ENCODE measurements around the gene IL17C. TPM values are rescaled to one million over a fixed set of nuclear protein-coding genes. Genes with fewer than 3 reads are reported as not detected.

Gene IL17C
- total and polyA plus RNA-seq, 8 donors: 0.87 to 1.2 TPM; not detected in 6

DNA sequence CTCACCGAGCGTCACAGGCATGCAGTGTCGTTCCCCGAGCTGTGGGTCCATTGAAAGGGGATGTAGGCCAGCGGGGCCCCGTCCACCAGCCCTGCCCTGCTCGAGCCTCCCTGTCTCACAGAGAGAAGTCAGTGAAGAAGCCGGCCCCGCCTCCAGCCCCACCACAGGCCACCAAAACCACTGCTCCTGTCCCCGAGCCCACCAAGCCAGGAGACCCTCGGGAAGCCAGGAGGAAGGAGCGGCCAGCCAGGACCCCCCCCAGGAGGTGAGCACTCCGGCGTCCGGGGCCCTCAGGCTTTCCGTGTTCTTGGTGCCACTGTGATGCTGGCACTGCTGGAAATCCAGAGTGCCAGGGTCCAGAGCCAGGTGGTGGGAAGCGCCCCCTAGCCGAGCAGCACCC lies 13.9 kb upstream of the IL17C start:
- Histone ChIP-seq H3K27me3 (no peaks in the 10 kb centered on the region), H3K9me3 (no peaks in the 10 kb centered on the region), H3K4me1 (peaks cover 0 to 12% (median under 1%) of the 10 kb centered on the region in 4 donors), H3K27ac (no peak overlapping the region), H3K36me3 (peaks cover 62 to 89% (median 84%) of the 10 kb centered on the region in 4 donors), H3K4me3 (no peak overlapping the region)
- 91 to 95% (median 94%) methylated on average over 9 to 18 of the region's 18 CpGs for WGBS, 5 donors
- intact Hi-C loops (cut with DNase I; ENCODE audit: low total_unique reads): no loop called here
- no peak for DNase-seq
- TF ChIP-seq, protein P1, sequence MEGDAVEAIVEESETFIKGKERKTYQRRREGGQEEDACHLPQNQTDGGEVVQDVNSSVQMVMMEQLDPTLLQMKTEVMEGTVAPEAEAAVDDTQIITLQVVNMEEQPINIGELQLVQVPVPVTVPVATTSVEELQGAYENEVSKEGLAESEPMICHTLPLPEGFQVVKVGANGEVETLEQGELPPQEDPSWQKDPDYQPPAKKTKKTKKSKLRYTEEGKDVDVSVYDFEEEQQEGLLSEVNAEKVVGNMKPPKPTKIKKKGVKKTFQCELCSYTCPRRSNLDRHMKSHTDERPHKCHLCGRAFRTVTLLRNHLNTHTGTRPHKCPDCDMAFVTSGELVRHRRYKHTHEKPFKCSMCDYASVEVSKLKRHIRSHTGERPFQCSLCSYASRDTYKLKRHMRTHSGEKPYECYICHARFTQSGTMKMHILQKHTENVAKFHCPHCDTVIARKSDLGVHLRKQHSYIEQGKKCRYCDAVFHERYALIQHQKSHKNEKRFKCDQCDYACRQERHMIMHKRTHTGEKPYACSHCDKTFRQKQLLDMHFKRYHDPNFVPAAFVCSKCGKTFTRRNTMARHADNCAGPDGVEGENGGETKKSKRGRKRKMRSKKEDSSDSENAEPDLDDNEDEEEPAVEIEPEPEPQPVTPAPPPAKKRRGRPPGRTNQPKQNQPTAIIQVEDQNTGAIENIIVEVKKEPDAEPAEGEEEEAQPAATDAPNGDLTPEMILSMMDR (IDR thresholded peaks at IDR 0.05): no peak
- TF ChIP-seq POLR2A (IDR thresholded peaks at IDR 0.05): no peak
- no peak for TF ChIP-seq POLR2AphosphoS5 (IDR thresholded peaks at IDR 0.05)
- no peak for TF ChIP-seq EP300 (IDR thresholded peaks at IDR 0.05)

- 75 to 88% (median 81%) methylated on average over 17 of the region's 17 CpGs for WGBS, 5 donors
- TF ChIP-seq POLR2AphosphoS5 (IDR thresholded peaks at IDR 0.05) (no peak), POLR2A (IDR thresholded peaks at IDR 0.05) (no peak), EP300 (IDR thresholded peaks at IDR 0.05) (no peak)
- TF ChIP-seq, protein P1 (IDR thresholded peaks at IDR 0.05): no peak
- H3K27ac ChIP-seq: no peak overlapping the region
- H3K4me3 ChIP-seq: no peak overlapping the region
- no peaks in the 10 kb centered on the region for H3K9me3 ChIP-seq
- intact Hi-C loops (cut with DNase I; ENCODE audit: low total_unique reads): no loop called here
- DNase-seq: no peak
- H3K27me3 ChIP-seq: no peaks in the 10 kb centered on the region
- peaks cover 68 to 89% (median 87%) of the 10 kb centered on the region in 4 donors for H3K36me3 ChIP-seq
- H3K4me1 ChIP-seq: peaks cover 0 to 6% (median 0%) of the 10 kb centered on the region in 4 donors
Measured at GRCh38 chr16:88624977-88625576, 13.3 kb upstream of the IL17C start.

- 92 to 94% (median 94%) methylated on average over 9 of the region's 9 CpGs for WGBS, 5 donors
- Histone ChIP-seq H3K9me3 (no peaks in the 10 kb centered on the region), H3K4me3 (no peak overlapping the region), H3K27ac (no peak overlapping the region), H3K36me3 (peaks cover 82 to 100% (median 100%) of the 10 kb centered on the region in 4 donors), H3K27me3 (no peaks in the 10 kb centered on the region), H3K4me1 (no peaks in the 10 kb centered on the region)
- no peak for DNase-seq
- intact Hi-C loops (cut with DNase I; ENCODE audit: low total_unique reads): no loop called here
- TF ChIP-seq, protein P1 (IDR thresholded peaks at IDR 0.05): no peak
- TF ChIP-seq POLR2A (IDR thresholded peaks at IDR 0.05): no peak
- TF ChIP-seq EP300 (IDR thresholded peaks at IDR 0.05): no peak
- TF ChIP-seq POLR2AphosphoS5 (IDR thresholded peaks at IDR 0.05): no peak
Measured at GRCh38 chr16:88626646-88627045, 11.7 kb upstream of the IL17C start.

DNA sequence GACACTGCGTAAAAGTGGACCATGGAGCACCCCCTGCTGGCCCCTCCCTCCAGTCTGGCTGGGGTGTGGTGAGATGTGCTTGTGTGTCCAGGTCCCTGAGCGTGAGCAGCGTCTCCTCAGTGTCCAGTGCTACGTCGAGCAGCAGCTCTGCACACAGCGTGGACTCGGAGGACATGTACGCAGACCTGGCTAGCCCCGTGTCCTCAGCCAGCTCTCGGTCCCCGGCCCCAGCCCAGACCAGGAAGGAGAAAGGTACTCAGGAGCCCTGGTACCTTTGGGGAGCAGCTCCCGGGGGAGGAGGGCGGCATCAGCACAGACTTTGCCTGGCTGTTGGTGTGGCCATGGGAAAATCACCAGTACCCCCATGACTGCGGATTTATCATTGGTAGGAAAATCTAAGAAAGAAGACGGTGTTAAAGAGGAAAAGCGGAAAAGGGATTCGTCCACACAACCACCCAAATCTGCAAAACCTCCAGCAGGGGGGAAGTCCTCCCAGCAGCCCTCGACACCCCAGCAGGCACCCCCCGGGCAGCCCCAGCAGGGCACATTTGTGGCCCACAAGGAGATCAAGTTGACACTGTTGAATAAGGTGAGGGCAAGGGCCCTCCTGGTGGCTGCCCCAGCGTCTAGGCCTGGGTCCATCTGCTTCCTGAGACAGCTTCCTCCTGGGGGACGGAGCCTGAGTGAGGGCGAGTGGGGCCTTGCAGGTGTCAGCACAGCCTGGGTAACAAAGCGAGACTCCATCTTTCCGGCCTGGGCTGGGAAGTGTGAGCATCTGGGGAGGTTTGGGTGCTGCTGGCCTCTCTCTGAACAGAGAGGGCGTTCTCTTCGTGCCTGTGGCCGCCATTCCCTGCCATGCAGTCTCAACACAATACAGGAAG lies 10.6 kb upstream of the IL17C start:
- Histone ChIP-seq H3K4me1 (no peaks in the 10 kb centered on the region), H3K36me3 (peaks cover 81 to 99% (median 99%) of the 10 kb centered on the region in 4 donors), H3K27me3 (no peaks in the 10 kb centered on the region), H3K27ac (no peak overlapping the region), H3K9me3 (no peaks in the 10 kb centered on the region), H3K4me3 (no peak overlapping the region)
- DNase-seq: no peak
- WGBS, 5 donors: 95 to 98% (median 97%) methylated on average over 23 to 27 of the region's 27 CpGs
- intact Hi-C loops (cut with DNase I; ENCODE audit: low total_unique reads): no loop called here
- TF ChIP-seq POLR2A (IDR thresholded peaks at IDR 0.05) (no peak), EP300 (IDR thresholded peaks at IDR 0.05) (no peak), POLR2AphosphoS5 (IDR thresholded peaks at IDR 0.05) (no peak)
- TF ChIP-seq, protein P1 (IDR thresholded peaks at IDR 0.05): no peak
